ENCODE measurements around the gene PRR23E.

PRR23E gene

DNA sequence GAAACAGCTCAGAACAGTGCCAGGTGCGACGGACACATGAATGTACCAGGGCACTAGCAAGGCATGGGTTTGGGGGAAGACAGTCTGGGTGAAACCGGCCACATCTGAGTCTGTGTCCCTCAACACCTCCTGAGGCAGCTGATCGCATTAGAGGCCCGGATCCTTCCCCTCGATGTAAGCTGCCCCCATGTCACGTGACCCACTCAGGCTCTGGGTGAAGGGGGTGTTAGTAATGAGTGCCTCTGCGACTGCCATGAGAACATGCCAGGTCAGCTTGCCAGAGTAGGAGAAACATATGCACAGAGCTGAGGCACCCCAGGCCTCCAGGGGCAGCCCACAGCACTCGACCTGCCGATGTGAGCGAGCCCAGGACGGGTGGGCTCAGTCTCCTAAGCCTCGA is 29.7 kb downstream of the PRR23E start:
- no peak for DNase-seq (ENCODE audit: extremely low read depth, low read depth)
- TF ChIP-seq, protein P1, sequence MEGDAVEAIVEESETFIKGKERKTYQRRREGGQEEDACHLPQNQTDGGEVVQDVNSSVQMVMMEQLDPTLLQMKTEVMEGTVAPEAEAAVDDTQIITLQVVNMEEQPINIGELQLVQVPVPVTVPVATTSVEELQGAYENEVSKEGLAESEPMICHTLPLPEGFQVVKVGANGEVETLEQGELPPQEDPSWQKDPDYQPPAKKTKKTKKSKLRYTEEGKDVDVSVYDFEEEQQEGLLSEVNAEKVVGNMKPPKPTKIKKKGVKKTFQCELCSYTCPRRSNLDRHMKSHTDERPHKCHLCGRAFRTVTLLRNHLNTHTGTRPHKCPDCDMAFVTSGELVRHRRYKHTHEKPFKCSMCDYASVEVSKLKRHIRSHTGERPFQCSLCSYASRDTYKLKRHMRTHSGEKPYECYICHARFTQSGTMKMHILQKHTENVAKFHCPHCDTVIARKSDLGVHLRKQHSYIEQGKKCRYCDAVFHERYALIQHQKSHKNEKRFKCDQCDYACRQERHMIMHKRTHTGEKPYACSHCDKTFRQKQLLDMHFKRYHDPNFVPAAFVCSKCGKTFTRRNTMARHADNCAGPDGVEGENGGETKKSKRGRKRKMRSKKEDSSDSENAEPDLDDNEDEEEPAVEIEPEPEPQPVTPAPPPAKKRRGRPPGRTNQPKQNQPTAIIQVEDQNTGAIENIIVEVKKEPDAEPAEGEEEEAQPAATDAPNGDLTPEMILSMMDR (IDR thresholded peaks at IDR 0.05; ENCODE audit: low read depth, low read length, missing control alignments), result no peak
- H3K4me3 ChIP-seq (replicated peaks; ENCODE audit: low read depth, low read length), result no peak overlapping the region

DNA sequence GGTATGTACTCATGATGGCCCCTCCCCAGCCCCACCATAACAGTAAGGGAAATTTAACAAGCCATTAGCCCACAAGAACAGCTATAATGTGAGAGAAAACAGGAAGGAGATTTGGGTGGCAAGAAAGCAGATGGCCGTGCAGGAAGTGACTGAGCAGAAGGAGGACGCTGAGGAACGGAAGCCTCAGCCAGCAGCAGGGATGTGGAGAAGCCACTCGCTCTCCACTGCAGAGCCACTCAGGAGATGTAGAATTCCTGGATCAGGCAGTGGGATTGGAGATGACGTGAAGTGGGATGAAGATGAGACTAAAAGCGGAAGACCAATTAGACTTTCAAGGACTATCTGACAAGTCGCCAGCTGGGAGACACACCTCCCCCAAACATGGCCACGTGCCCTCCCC is 31.2 kb downstream of the PRR23E start:
- no peak overlapping the region for H3K4me3 ChIP-seq (replicated peaks; ENCODE audit: low read depth, low read length)
- DNase-seq (ENCODE audit: extremely low read depth, low read depth), result no peak
- TF ChIP-seq, protein P1 (IDR thresholded peaks at IDR 0.05; ENCODE audit: low read depth, low read length, missing control alignments), result no peak

DNA sequence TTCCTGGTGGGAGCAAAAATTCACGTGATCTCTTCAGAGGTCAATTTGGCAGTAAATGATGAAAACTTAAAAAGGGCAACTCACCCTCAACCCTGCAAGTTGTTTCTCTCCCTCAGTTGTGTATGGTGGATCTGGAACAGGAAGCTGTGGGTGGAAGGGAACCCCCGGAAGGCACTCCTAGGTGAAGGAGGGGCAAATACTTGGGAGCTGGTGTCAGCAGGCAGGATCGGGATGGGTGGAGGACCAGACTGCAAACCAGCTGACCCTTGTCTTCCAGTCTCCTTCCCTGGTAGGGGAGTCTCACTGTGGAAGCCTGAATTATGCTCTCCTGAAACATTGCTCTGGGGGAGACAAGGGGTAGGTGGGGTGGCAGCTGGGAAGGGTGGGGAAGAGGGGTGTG is 33.5 kb downstream of the PRR23E start:
- TF ChIP-seq, protein P1 (IDR thresholded peaks at IDR 0.05; ENCODE audit: low read depth, low read length, missing control alignments), result no peak
- no peak overlapping the region for H3K4me3 ChIP-seq (replicated peaks; ENCODE audit: low read depth, low read length)
- DNase-seq (ENCODE audit: extremely low read depth, low read depth), result no peak

DNA sequence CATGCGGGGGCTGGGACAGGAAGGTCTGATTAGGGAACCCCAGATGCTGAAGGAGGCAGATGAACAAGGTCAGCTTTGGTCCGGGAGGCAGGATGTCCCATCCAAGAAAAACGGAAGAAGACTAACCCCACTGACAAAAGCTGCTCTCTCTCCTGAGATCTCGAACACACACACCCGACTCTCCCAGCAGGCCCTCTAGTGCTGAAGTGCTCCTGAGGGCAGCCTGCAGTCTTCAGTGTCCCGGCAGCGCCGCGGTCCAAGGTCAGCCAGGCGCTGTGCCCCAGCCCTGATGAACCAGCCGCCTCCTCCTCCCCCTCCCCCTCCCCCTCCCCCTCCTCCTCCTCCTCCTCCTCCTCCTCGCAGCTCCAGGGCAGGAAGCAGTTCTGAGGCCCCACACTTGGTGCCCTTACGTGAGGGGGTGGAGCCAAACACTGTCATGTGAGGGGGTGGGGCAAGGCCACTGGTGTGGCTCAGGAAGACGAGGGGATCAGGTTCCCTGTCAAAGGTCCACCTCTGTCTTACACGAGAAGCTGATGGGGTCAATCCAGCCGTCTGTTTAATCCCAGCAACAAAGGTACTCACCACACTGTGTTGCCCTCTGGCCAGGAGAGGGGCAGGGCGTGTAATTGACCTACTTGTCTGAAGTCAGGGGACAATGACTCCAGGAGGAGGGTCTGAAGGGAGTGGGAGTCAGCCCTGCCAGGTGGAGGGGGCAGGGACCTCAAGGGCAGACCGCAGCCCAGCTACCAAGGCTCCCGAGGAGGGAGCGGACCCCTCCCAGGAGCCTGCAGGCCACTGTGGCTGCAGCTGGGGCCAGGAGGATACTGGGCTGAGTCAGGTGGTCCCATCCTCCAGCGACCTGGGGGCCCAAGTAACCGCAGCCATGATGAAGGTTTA is 34.3 kb downstream of the PRR23E start:
- TF ChIP-seq, protein P1 (IDR thresholded peaks at IDR 0.05; ENCODE audit: low read depth, low read length, missing control alignments), result no peak
- no peak for DNase-seq (ENCODE audit: extremely low read depth, low read depth)
- no peak overlapping the region for H3K4me3 ChIP-seq (replicated peaks; ENCODE audit: low read depth, low read length)

DNA sequence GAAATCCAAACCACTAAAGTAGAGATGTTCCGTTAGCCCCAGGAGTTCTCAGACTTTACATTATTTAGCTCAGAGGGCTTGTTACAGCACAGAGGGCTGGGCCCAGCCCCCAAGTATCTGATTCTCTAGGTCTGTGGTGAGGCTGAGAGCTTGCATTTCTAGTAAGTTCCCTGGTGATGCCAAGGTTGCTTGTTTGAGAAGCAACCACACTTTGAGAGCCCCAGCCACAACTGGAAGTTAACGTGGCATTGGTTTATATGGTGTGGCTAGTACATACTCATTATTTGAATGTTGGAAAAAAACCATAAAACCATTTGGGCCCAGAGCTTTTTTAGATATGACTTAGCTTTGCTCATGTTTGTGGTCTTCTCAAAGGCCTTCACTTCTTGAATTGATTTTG is 35.9 kb downstream of the PRR23E start:
- DNase-seq (ENCODE audit: extremely low read depth, low read depth), result no peak
- TF ChIP-seq, protein P1 (IDR thresholded peaks at IDR 0.05; ENCODE audit: low read depth, low read length, missing control alignments), result no peak
- H3K4me3 ChIP-seq (replicated peaks; ENCODE audit: low read depth, low read length), result no peak overlapping the region

DNA sequence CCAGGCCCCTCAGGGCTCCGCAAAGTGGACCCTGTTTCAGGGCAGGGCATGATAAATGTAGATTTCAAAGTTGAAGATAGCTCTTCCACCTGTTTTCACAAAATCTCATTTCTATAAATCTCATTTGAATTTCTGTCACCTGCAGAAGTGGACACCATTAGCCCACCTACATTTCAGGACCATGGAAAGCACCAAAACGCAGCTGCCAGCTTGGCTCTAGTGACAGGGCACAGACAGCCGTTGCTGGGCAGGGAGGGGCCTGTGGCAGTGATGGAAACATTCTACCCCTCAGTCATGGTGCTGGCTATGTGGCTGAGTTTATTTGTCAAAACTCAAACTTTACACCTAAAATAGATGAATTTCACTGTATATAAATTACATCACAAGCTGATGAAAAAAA is 40.4 kb downstream of the PRR23E start:
- TF ChIP-seq, protein P1 (IDR thresholded peaks at IDR 0.05; ENCODE audit: low read depth, low read length, missing control alignments), result no peak
- no peak for DNase-seq (ENCODE audit: extremely low read depth, low read depth)
- H3K4me3 ChIP-seq (replicated peaks; ENCODE audit: low read depth, low read length), result no peak overlapping the region

All from HFF-Myc (cell line).